ENCODE measurements around the gene KLF9.

- TF ChIP-seq CTCF (conservative IDR thresholded peaks at IDR 0.05 in 1 of 2, IDR thresholded peaks at IDR 0.05 in 1 of 2; ENCODE audit: low read depth in 1 of 2, low read length in 2 of 2), result no peak
- TF ChIP-seq EZH2 (IDR thresholded peaks at IDR 0.05; ENCODE audit: low read length, missing control alignments), result no peak
Measured at GRCh38 chr9:70382046-70382708, 32.3 kb downstream of the KLF9 start.

Measured in fibroblast of lung (primary cell).